AG04449 (cell line): ENCODE measurements around the gene TARM1.
"Not testable (repeated sequence)": the region's sequence is repeated elsewhere in the genome, so short reads cannot be mapped to it uniquely, and the experiment has no call there.

Experiments used
- CTCF ChIA-PET: fragments of 350-600 bp; formaldehyde crosslinking; extraction: SDS; loops from one replicate; lab custom pipeline; 2021; ENCODE audit warnings: antibody characterized with exemption; lab: Yijun Ruan, JAX
- POLR2A ChIA-PET: fragments of 400-600, 350-600 bp; formaldehyde crosslinking; extraction: SDS; loops from one replicate; lab custom pipeline; 2020; ENCODE audit warnings: antibody characterized with exemption, inconsistent platforms; lab: Yijun Ruan, JAX
- DNase-seq: peaks from one replicate; pipeline ENCODE4 v3.0.0-alpha.2; 2010; ENCODE audit warnings: low read depth, low spot score
- H3K4me3 ChIP-seq: 2 replicates; pipeline ENCODE4 v1.5.1; 2011; ENCODE audit warnings: low read depth, mild to moderate bottlenecking, control low read depth, low read length
- TF ChIP-seq, protein P1 (sequence below): IDR thresholded peaks from one replicate; pipeline ENCODE4 v1.5.1; 2011; ENCODE audit warnings: mild to moderate bottlenecking, moderate library complexity, low read length, control low read depth, inconsistent platforms; ENCODE audit not compliant: insufficient read depth; ENCODE audit errors: missing control alignments

The TARM1 gene

GRCh38 chr19:54041969-54042606 lies 39.1 kb downstream of the TARM1 start:
- CTCF ChIA-PET: interaction anchor here (0.6 to 2.4 kb wide), 5 partner anchors 11 to 249 kb away, joined by 3 to 7 read pairs (median 4); no protein-coding TSS in a partner anchor
- POLR2A ChIA-PET: no interaction called here
- H3K4me3 ChIP-seq: no peak overlapping the region
- no peak for DNase-seq
- TF ChIP-seq, protein P1, sequence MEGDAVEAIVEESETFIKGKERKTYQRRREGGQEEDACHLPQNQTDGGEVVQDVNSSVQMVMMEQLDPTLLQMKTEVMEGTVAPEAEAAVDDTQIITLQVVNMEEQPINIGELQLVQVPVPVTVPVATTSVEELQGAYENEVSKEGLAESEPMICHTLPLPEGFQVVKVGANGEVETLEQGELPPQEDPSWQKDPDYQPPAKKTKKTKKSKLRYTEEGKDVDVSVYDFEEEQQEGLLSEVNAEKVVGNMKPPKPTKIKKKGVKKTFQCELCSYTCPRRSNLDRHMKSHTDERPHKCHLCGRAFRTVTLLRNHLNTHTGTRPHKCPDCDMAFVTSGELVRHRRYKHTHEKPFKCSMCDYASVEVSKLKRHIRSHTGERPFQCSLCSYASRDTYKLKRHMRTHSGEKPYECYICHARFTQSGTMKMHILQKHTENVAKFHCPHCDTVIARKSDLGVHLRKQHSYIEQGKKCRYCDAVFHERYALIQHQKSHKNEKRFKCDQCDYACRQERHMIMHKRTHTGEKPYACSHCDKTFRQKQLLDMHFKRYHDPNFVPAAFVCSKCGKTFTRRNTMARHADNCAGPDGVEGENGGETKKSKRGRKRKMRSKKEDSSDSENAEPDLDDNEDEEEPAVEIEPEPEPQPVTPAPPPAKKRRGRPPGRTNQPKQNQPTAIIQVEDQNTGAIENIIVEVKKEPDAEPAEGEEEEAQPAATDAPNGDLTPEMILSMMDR: no peak

DNA sequence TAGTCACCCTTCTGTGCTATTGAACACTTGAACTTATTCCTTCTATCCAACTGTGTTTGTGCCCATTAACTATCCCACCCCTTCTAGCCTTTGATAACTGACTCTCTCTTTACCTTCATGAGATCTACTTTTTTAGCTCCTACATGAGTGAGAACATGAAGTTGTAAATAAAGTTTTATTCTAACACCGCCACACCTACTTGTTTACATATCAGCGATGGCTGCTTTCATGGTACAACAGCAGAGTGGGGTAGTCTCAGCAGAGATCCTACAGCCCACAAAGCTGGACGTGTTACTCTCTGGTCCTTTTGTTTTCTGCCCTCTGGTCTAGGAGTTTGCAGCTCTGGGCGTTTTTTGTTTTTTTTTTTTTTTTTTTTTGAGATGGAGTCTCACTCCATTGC lies 41.2 kb downstream of the TARM1 start:
- ChIA-PET CTCF (interaction anchor here (0.8 to 2.3 kb wide), 4 partner anchors 10 to 247 kb away, joined by 3 to 10 read pairs (median 5); no protein-coding TSS in a partner anchor), POLR2A (no interaction called here)
- TF ChIP-seq, protein P1: no peak
- no peak overlapping the region for H3K4me3 ChIP-seq
- no peak for DNase-seq

- DNase-seq, H3K4me3 ChIP-seq, POLR2A ChIA-PET: not testable (repeated sequence)
- CTCF ChIA-PET: interaction anchor here (1.5 to 2.8 kb wide), 2 partner anchors 12 to 244 kb away, joined by 12 to 33 read pairs; no protein-coding TSS in a partner anchor
Observed at GRCh38 chr19:54036542-54036941, 44.6 kb downstream of the TARM1 start.

DNA sequence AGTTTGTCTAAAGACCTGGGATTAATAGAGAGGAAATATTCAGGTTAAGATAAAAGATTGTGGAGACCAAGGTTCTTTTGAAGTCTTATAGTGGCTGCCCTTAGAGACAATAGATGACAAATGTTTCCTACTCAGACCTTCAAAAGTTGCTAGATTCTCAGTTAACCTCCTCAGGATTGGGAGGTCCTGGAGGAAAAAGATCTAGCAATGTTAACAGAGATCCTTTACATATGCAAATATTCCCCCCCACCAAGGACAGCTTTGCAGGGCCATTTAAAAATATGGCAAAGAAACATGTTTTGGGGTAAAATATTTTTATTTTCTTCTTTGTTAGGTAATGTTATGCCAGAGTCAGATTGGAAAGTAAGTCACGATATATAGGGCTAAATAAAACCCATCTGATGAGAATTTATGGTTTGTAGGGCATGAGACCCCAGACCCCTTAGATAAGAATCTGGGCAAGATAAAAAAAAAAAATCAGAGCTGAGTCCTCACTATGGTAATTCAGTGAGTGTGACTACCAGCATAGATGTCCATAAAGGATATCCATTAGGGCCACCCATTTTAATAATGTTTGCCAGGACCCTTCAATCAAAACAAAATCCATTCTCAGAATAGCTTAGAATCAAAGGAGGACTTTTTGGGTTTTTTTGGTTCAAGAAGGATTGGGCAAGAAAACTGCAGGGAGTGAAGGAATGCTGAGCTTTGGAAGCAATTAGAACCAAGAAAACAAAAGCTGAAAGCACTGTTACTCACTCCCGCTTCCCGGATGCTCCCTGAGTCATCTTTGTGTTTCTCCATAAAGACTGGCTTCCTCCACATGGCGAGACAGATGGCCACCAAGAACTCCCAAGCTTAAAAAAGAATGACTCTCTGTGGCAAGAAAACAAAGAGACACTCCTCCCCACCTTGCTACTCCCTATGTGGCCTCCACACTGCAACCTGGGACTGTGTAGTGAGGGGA lies 45.7 kb downstream of the TARM1 start:
- TF ChIP-seq, protein P1: no peak
- DNase-seq: peak; percentile 29
- H3K4me3 ChIP-seq: no peak overlapping the region
- POLR2A ChIA-PET: no interaction called here
- CTCF ChIA-PET: interaction anchor here (0.8 to 2.8 kb wide), 6 partner anchors 9 to 242 kb away, joined by 3 to 33 read pairs (median 4); partner anchors contain the start of gene MYADM

GRCh38 chr19:54030895-54031586 lies 50.1 kb downstream of the TARM1 start:
- DNase-seq: no peak
- TF ChIP-seq, protein P1: peak; percentile 39
- ChIA-PET CTCF (interaction anchor here (1.0 to 11.4 kb wide), 11 partner anchors 8 to 836 kb away, joined by 3 to 170 read pairs (median 7); no protein-coding TSS in a partner anchor), POLR2A (no interaction called here)
- H3K4me3 ChIP-seq: no peak overlapping the region

GRCh38 chr19:54029930-54030490 lies 51.2 kb downstream of the TARM1 start:
- no peak for DNase-seq
- POLR2A ChIA-PET: no interaction called here
- H3K4me3 ChIP-seq: no peak overlapping the region
- TF ChIP-seq, protein P1: peak; percentile 69
- CTCF ChIA-PET: interaction anchor here (0.6 to 11.4 kb wide), 27 partner anchors 7 to 241 kb away, joined by 3 to 170 read pairs (median 5); no protein-coding TSS in a partner anchor
